T47D (cell line): Measurements from ENCODE around the gene MRPL39.

Source experiments
- DNase-seq, 2 experiments: peaks; one replicate each; pipeline versions ENCODE4 v3.0.0 to v3.0.0-alpha.2; 2011 to 2012; ENCODE audit warnings: low read depth in 1 of 2, low spot score in 1 of 2
- JUND ChIP-seq: IDR thresholded peaks from 2 replicates; pipeline ENCODE4 v1.6.1; 2012; ENCODE audit warnings: low read depth
- in situ Hi-C: cut with HindIII; loops from 2 replicates; pipeline ENCODE4 v1.10.0; 2016; ENCODE audit warnings: low sequenced_read_pairs, low pct_unique_long_range_greater_than_20kb

MRPL39 gene

DNA sequence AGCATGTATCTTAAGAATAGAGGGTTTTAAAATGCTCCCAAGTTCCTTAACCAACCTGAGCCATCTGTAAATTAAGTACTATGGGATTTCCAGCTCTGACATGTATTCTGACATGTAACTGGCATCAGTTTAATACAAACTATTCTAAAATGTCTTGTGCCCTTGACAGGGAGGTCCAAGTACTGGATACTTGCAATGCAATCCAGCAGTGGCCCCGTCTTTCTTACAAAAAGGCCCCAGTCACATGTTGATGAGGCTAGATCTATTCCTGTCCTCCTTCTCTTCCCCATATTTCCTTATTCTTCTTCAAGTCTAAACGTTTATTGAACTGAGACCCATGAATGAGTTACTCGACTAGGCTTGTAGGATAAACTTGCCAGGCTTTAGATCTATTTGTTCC, 46.4 kb downstream of the MRPL39 start:
- no peak for TF ChIP-seq JUND
- no peak for DNase-seq
- in situ Hi-C loops: no loop called here

DNA sequence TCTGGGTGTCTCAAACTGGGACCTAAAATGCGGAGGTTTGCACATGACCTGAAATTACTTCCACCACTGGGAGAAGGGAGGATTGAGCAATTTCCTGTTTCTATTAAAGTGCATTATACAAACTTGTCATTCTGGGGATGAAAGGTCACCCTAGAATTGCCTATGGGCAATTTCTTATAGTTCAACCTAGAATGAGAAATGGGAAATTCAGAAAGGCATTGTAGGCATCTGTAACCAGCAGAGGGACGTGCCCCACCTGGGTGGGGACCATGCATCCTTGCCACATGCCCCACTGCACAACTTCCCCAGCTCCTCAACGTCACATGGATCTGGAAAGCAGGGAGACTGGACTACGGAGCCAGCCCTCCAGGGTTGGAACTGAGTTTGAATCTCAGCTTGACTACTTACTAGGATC, 47.0 kb downstream of the MRPL39 start:
- in situ Hi-C loops: no loop called here
- no peak for DNase-seq
- no peak for TF ChIP-seq JUND

GRCh38 chr21:25559746-25560145, 47.5 kb downstream of the MRPL39 start:
- no peak for TF ChIP-seq JUND
- in situ Hi-C loops: no loop called here
- DNase-seq: no peak

DNA sequence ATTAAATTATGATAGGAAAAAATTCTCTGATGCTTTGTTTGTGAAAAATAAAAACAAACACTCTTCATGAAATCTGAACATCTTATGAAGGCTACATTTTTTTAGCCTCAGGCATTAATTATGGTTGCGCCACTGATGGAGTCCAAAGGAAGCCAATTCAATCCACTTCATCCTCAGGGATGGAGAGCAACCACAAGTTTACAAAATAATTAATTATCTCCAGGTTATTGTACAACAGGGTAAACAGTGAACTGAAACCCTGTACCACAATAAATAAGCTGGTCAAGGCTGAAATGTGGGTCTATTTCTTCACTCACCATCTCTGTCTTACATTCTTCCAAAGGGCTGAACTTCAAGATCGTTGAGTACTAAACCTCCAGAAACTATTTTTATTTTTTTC, 49.2 kb downstream of the MRPL39 start:
- in situ Hi-C loops: no loop called here
- no peak for TF ChIP-seq JUND

DNA sequence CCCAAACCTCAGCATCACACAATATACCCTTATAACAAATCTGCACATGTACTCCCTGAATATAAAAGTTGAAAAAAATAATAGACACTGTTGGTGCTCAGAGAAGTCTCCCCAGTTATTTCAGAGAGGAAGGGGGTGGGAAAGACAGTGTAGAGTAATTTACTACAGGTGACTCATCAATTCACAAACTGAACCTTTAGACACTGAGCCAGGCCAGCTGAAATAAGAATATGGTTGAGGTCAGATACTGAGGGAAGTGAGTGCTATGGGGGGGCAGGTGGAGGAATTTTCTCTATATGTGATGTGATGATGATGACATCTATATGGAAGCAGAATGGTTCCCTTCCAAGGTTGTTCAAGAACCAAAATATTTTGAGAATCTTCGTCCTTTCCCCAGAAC, 50.1 kb downstream of the MRPL39 start:
- TF ChIP-seq JUND: no peak
- in situ Hi-C loops: no loop called here
- DNase-seq: no peak

More for the DNA sequence above, 49.2 kb downstream of the MRPL39 start:
- DNase-seq: no peak

GRCh38 chr21:25556091-25556490, 51.2 kb downstream of the MRPL39 start:
- DNase-seq: no peak
- in situ Hi-C loops: no loop called here
- TF ChIP-seq JUND: no peak

- no peak for TF ChIP-seq JUND
- no peak for DNase-seq
- in situ Hi-C loops: no loop called here
These were observed 51.8 kb downstream of the MRPL39 start for GRCh38 chr21:25555492-25555891.

DNA sequence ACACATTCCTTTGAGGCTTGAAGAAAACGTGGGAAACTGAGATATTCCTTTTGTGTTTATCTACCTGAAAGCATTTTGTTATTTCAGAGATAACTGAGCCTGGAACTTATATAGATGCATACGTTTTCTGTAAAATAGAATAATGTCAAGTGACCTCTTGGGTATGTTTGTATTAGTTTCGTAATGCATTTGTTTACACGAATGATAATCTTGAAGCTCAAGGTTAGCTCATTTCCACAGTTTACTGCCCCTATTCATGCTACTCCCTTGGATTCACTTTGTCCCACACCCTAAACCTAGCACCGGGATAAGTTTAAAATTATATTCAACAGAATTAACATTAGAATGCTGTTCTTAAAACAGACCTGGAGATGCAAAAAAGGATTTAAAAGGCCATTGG, 54.4 kb downstream of the MRPL39 start:
- in situ Hi-C loops: no loop called here
- no peak for TF ChIP-seq JUND
- no peak for DNase-seq

DNA sequence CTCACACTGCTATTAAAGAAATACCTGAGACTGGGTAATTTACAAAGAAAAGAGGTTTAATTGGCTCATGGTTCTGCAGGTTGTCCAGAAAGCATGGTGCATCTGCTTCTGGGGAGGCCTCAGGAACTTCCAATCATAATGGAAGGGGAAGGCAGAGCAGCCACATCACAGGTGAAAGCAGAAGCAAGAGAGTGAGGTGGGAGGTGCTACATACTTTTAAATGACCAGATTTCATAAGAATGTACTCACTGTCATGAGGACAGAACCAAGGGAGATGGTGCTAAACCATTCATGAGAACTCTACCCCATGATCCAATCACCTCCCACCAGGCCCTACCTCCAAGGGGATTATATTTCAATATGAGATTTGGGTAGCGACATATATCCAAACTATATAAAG, 55.7 kb downstream of the MRPL39 start:
- no peak for DNase-seq
- in situ Hi-C loops: no loop called here
- no peak for TF ChIP-seq JUND

DNA sequence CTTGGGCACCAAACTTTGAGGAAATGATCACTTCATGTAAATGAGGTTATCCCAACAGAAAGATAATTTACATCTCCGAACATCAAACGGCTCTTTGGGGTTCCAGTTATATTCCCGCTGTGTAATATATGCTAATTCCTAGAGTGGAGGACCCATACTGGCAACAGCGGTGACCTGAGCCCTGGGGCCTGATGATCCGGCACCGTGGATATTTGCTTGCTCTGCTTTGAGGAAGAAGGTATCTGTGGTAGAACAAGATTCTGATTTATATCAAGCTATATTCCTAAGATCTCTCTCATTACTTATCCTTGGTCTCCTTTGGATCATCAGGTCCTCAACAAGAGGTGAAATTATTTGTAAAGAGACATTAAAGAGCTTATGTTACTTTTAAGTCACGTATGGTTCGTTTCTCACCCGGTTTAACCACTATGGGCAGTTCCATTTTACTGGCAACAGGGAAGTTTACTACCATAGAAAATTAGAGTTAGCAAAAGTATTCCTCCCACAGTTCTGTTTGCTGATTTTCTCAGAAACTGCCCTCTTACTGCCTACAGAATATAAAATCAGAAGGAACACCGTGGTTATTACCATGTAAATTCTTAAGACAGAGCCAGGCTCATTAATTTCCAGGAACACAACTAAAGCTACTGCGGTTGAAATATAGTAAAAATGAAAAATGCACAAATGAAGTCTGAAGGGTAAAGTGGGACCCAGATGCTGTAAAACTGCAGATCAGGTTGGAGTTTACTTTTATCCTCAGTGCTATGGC, 56.7 kb downstream of the MRPL39 start:
- no peak for TF ChIP-seq JUND
- no peak for DNase-seq
- in situ Hi-C loops: no loop called here

- DNase-seq: no peak
- in situ Hi-C loops: no loop called here
- TF ChIP-seq JUND: no peak
These were observed 66.2 kb downstream of the MRPL39 start for GRCh38 chr21:25541042-25541441.

DNA sequence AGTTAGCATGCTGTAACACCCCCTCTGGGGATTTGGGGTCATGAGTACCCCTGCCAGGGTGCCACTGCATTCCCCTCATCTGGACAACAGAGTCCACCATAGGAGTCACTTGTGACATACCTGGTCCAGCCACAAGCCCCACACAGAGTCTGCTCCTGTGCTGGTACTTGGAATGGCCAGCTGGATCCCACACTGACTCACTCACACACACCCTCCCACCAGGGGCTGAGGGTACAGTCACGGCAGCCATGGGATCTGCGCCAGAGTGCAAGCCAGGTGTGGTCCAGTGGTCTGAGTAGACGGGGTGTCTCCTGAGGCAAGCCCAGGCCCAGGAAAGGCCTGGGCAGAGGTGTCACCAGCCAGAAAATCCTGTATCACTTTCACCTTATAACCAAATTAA, 67.7 kb downstream of the MRPL39 start:
- no peak for DNase-seq
- no peak for TF ChIP-seq JUND
- in situ Hi-C loops: no loop called here

GRCh38 chr21:25537174-25537573, 70.1 kb downstream of the MRPL39 start:
- no peak for DNase-seq
- in situ Hi-C loops: no loop called here
- no peak for TF ChIP-seq JUND

DNA sequence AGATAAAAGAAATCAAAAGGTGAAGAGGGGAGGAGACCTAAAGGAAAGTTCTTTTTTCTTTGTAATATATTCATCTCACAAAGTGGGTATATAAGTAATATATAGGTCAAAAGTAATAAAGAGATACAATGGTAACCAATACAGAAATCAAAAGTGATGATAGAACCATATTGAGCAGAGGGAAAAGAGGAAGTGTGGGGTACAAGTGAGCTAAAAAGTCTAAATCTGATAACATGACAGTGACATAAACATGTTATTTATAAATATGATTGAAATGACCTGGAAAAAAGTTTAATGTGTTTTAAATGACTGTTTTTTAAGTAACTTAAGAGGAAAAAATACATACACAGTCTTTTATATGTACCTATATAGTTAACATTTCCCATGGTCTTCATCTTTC, 70.5 kb downstream of the MRPL39 start:
- DNase-seq: no peak
- no peak for TF ChIP-seq JUND
- in situ Hi-C loops: no loop called here
